Stimulated activated CD8-positive, alpha-beta memory T cell treated with anti-CD3 and anti-CD28 coated beads, Interleukin-12 subunit alpha, Interleukin-12 subunit beta, amount 100 ng/mL, for 4 hours (primary cell): Measurements from ENCODE around the gene PTCH2.

ENCODE experiments used
- DNase-seq: peaks from one replicate; pipeline ENCODE4 v3.0.0-alpha.2; 2020; ENCODE audit warnings: low read depth

The PTCH2 gene

GRCh38 chr1:44842862-44843655, at the start of gene PTCH2:
Gene PTCH2, minus strand, starts transcription at chr1:44843253. Its CDS starts 321 bp downstream, at chr1:44842932.
- no peak for DNase-seq

GRCh38 chr1:44890007-44890406, 47.0 kb upstream of the PTCH2 start:
- no peak for DNase-seq

- no peak for DNase-seq
These were observed 42.4 kb upstream of the PTCH2 start for GRCh38 chr1:44885406-44885805.

GRCh38 chr1:44884746-44885145, 41.7 kb upstream of the PTCH2 start:
- no peak for DNase-seq

GRCh38 chr1:44881011-44881632, 38.1 kb upstream of the PTCH2 start:
- no peak for DNase-seq

GRCh38 chr1:44874155-44874554, 31.1 kb upstream of the PTCH2 start:
- no peak for DNase-seq

- no peak for DNase-seq
These were observed 27.0 kb upstream of the PTCH2 start for GRCh38 chr1:44870096-44870495.

GRCh38 chr1:44867801-44868200, 24.7 kb upstream of the PTCH2 start:
- no peak for DNase-seq

GRCh38 chr1:44862829-44863401, 19.9 kb upstream of the PTCH2 start:
- DNase-seq = no peak

- DNase-seq = no peak
These were observed 17.9 kb upstream of the PTCH2 start for GRCh38 chr1:44860891-44861425.

- no peak for DNase-seq
These were observed 17.3 kb upstream of the PTCH2 start for GRCh38 chr1:44860331-44860730.

- DNase-seq = no peak
These were observed 14.4 kb upstream of the PTCH2 start for GRCh38 chr1:44857446-44857845.

- no peak for DNase-seq
These were observed 12.7 kb upstream of the PTCH2 start for GRCh38 chr1:44855742-44856141.

GRCh38 chr1:44854970-44855369, 11.9 kb upstream of the PTCH2 start:
- DNase-seq = no peak

- no peak for DNase-seq
These were observed 10.1 kb upstream of the PTCH2 start for GRCh38 chr1:44853201-44853600.

- DNase-seq = no peak
These were observed 8.3 kb upstream of the PTCH2 start for GRCh38 chr1:44851308-44851707.

GRCh38 chr1:44849575-44850132, 6.6 kb upstream of the PTCH2 start:
- no peak for DNase-seq

GRCh38 chr1:44848456-44849181, 5.6 kb upstream of the PTCH2 start:
- DNase-seq = no peak

GRCh38 chr1:44847845-44848244, 4.8 kb upstream of the PTCH2 start:
- DNase-seq = no peak

- no peak for DNase-seq
These were observed 3.9 kb upstream of the PTCH2 start for GRCh38 chr1:44846985-44847384.

GRCh38 chr1:44842486-44842861, 579 bp downstream of the PTCH2 start:
- no peak for DNase-seq

- no peak for DNase-seq
These were observed 3.5 kb downstream of the PTCH2 start for GRCh38 chr1:44839576-44839975.
